Caco-2 (cell line): ENCODE results near the gene OR10AD1. TPM values are rescaled to one million over a fixed set of nuclear protein-coding genes. Genes with fewer than 3 reads are reported as not detected.

Source experiments
- BruUV-seq: library from RNA; stranded (reverse); fragments of 400-500 nt; replicated peaks from 2 replicates; lab custom pipeline; 2021; lab: Mats Ljungman, UMichigan
- CTCF ChIA-PET: fragments of 300-600 bp; sonication (Branson Sonifier 250); formaldehyde crosslinking; loops from one replicate; lab custom pipeline; 2022; ENCODE audit warnings: antibody characterized with exemption; lab: Charles Lee
- POLR2A ChIA-PET: fragments of 300-600 bp; sonication (Branson Sonifier 250); formaldehyde crosslinking; loops from one replicate; lab custom pipeline; 2022; ENCODE audit warnings: antibody characterized with exemption; lab: Charles Lee
- DNase-seq, 2 experiments: peaks; one replicate each; pipeline versions ENCODE4 v3.0.0 to v3.0.0-alpha.2; 2020 to 2022
- H3K27me3 ChIP-seq: replicated peaks from 2 replicates; pipeline ENCODE4 v1.6.0; 2011; ENCODE audit warnings: low read length; ENCODE audit not compliant: control insufficient read depth, insufficient read depth
- H3K36me3 ChIP-seq: 2 replicates; pipeline ENCODE4 v1.5.1; 2011; ENCODE audit warnings: low read length; ENCODE audit not compliant: control insufficient read depth, insufficient read depth
- H3K4me1 ChIP-seq: fragments of 250-450 bp; sonication (Bioruptor Pico); 2 replicates; pipeline ENCODE4 v1.5.1; 2020; ENCODE audit warnings: mild to moderate bottlenecking
- H3K4me3 ChIP-seq: 2 replicates; pipeline ENCODE4 v1.5.1; 2011; ENCODE audit warnings: low read depth, mild to moderate bottlenecking, control low read depth, low read length
- H3K9me3 ChIP-seq: fragments of 250-450 bp; sonication (Bioruptor Pico); 2 replicates; pipeline ENCODE4 v1.5.1; 2020; ENCODE audit warnings: mild to moderate bottlenecking, moderate library complexity
- H3K27ac Mint-ChIP-seq: one replicate; pipeline ENCODE4 v1.8.0; 2022; ENCODE audit warnings: mixed read lengths; ENCODE audit not compliant: unreplicated experiment
- H3K27me3 Mint-ChIP-seq: one replicate; pipeline ENCODE4 v1.8.0; 2022; ENCODE audit warnings: mixed read lengths; ENCODE audit not compliant: insufficient read depth, unreplicated experiment
- H3K36me3 Mint-ChIP-seq: one replicate; pipeline ENCODE4 v1.8.0; 2022; ENCODE audit warnings: mild to moderate bottlenecking, mixed read lengths; ENCODE audit not compliant: insufficient read depth, unreplicated experiment
- H3K4me1 Mint-ChIP-seq: one replicate; pipeline ENCODE4 v1.8.0; 2022; ENCODE audit warnings: low read depth, mixed read lengths; ENCODE audit not compliant: unreplicated experiment
- H3K4me3 Mint-ChIP-seq: one replicate; pipeline ENCODE4 v1.8.0; 2022; ENCODE audit warnings: mild to moderate bottlenecking, moderate library complexity, mixed read lengths; ENCODE audit not compliant: unreplicated experiment
- H3K9me3 Mint-ChIP-seq: one replicate; pipeline ENCODE4 v1.8.0; 2022; ENCODE audit warnings: mixed read lengths; ENCODE audit not compliant: unreplicated experiment
- intact Hi-C: fragments of 100-400 bp; cut with micrococcal nuclease; formaldehyde crosslinking; loops from one replicate; pipeline ENCODE4 v1.10.0; 2022; ENCODE audit not compliant: unreplicated experiment
- total RNA-seq: library from RNA; stranded (reverse); gene quantifications from 2 replicates; pipeline ENCODE4 v1.2.3, GENCODE V29; 2022
- TF ChIP-seq, protein P1 (sequence below), 2 experiments: fragments of 200-600 bp in 1 of 2; IDR thresholded peaks; 1 replicate in 1 of 2; 2 replicates in 1 of 2; pipeline versions ENCODE4 v1.5.1 to v1.8.0; 2011 to 2022; ENCODE audit warnings: antibody characterized with exemption in 1 of 2, control low read depth in 1 of 2, inconsistent platforms in 1 of 2, low read depth in 1 of 2, low read length in 1 of 2, mild to moderate bottlenecking in 1 of 2, moderate library complexity in 1 of 2; ENCODE audit not compliant: insufficient read depth in 1 of 2, severe bottlenecking in 1 of 2, unreplicated experiment in 1 of 2

OR10AD1 gene
- total RNA-seq, 1 experiment from 2014 or later, result not detected

DNA sequence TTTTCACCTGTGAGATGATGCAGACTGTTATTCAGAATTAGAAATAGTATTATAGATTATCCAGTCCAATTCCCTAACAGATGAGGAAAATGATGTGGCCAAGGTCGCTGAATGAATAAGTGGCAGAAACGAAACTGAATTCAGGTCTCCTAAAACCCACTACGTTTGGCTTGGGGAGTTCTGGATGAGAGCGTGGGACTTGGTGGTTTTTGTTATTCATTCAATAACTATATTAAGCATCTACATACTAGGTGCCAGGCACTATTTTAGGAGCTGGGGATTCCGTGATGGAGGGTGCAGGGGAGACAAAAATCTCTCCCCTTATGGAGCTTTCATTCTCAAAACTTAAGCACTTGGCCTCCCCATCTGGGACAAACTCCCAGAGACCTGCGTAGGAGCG lies 20.5 kb downstream of the OR10AD1 start:
- no peak for DNase-seq
- Histone ChIP-seq H3K4me1 (peaks cover 6% of the 10 kb centered on the region), H3K4me3 (peak overlapping the region; percentile 63), H3K27me3 (no peaks in the 10 kb centered on the region), H3K36me3 (no peaks in the 10 kb centered on the region), H3K9me3 (no peaks in the 10 kb centered on the region)
- peaks cover 15% of the 10 kb centered on the region for H3K4me1 Mint-ChIP-seq
- no peaks in the 10 kb centered on the region for H3K36me3 Mint-ChIP-seq
- TF ChIP-seq, protein P1, sequence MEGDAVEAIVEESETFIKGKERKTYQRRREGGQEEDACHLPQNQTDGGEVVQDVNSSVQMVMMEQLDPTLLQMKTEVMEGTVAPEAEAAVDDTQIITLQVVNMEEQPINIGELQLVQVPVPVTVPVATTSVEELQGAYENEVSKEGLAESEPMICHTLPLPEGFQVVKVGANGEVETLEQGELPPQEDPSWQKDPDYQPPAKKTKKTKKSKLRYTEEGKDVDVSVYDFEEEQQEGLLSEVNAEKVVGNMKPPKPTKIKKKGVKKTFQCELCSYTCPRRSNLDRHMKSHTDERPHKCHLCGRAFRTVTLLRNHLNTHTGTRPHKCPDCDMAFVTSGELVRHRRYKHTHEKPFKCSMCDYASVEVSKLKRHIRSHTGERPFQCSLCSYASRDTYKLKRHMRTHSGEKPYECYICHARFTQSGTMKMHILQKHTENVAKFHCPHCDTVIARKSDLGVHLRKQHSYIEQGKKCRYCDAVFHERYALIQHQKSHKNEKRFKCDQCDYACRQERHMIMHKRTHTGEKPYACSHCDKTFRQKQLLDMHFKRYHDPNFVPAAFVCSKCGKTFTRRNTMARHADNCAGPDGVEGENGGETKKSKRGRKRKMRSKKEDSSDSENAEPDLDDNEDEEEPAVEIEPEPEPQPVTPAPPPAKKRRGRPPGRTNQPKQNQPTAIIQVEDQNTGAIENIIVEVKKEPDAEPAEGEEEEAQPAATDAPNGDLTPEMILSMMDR (IDR thresholded peaks at IDR 0.05; ENCODE audit: insufficient read depth in 1 of 2, low read depth in 1 of 2, low read length in 1 of 2, severe bottlenecking in 1 of 2, unreplicated experiment in 1 of 2), result no peak
- peak overlapping the region; percentile 45 for H3K27ac Mint-ChIP-seq
- H3K9me3 Mint-ChIP-seq, result no peaks in the 10 kb centered on the region
- POLR2A ChIA-PET, result interaction anchor here (0.9 to 1.6 kb wide), 2 partner anchors 15 to 41 kb away, joined by 5 to 6 read pairs; no protein-coding TSS in a partner anchor
- intact Hi-C loops, result loop anchor here (1.0 to 2.0 kb wide), 2 partner anchors 26 to 272 kb away; partner anchors contain the start of gene ASB8
- CTCF ChIA-PET, result interaction anchor here (0.5 to 1.3 kb wide), 10 partner anchors 11 to 438 kb away, joined by 3 to 6 read pairs (median 3); partner anchors contain the start of gene ASB8
- peaks cover 13% of the 10 kb centered on the region for H3K27me3 Mint-ChIP-seq
- BruUV-seq, result no TSS peak
- H3K4me3 Mint-ChIP-seq, result peak overlapping the region; percentile 77

DNA sequence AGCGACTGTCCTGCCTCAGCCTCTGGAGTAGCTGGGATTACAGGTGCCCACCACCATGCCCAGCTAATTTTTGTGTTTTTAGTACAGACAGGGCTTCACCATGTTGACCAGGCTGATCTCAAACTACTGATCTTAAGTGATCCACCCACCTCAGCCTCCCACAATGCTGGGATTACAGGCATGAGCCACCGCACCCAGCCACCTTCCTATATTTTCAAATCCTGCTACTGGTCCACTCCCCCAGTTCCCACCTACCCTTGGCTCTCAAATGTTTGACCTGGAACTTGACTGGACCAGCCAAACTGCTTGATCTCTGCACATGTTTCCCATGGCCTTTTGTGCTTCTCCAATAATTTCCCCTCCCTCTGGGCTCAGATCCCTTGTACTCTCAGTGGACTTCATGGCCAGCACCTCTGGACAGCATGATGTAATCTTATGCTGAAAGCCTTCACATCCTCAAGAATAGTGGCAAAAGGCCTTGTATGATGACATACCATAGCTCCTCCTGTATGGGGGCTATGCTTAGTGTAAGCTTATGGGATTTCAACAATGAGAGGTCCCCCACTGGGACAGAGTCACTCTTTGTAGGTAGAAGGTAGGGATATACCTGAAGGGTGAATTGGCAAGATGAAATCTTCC lies 22.1 kb downstream of the OR10AD1 start:
- no peak overlapping the region for H3K4me3 ChIP-seq
- no peaks in the 10 kb centered on the region for H3K36me3 ChIP-seq
- H3K27me3 ChIP-seq, result no peaks in the 10 kb centered on the region
- Mint-ChIP-seq H3K9me3 (no peaks in the 10 kb centered on the region), H3K27me3 (peaks cover 18% of the 10 kb centered on the region), H3K36me3 (no peaks in the 10 kb centered on the region), H3K27ac (no peak overlapping the region), H3K4me1 (peaks cover 12% of the 10 kb centered on the region), H3K4me3 (no peak overlapping the region)
- CTCF ChIA-PET, result no interaction called here
- no peaks in the 10 kb centered on the region for H3K9me3 ChIP-seq
- POLR2A ChIA-PET, result no interaction called here
- no TSS peak for BruUV-seq
- no peak for DNase-seq
- H3K4me1 ChIP-seq, result peaks cover 6% of the 10 kb centered on the region
- intact Hi-C loops, result no loop called here
- TF ChIP-seq, protein P1 (IDR thresholded peaks at IDR 0.05; ENCODE audit: insufficient read depth in 1 of 2, low read depth in 1 of 2, low read length in 1 of 2, severe bottlenecking in 1 of 2, unreplicated experiment in 1 of 2), result no peak

DNA sequence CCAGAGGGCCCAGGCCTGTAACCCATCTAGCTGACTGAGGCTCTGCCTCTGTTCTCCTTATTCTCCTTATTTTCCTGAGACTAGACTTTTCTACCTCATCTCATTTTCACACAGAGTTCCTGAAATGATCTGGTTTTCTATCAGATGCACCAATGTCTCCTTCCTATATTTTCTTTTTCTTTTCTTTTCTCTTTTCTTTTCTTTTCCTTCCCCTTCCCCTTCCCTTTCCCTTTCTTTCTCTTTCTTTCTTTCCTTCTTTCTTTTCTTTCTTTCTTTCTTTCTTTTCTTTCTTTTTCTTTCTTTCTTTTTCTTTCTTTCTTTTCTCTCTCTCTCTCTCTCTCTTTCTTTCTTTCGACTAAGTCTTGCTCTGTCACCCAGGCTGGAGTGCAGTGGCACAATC lies 22.7 kb downstream of the OR10AD1 start:
- TF ChIP-seq, protein P1 (IDR thresholded peaks at IDR 0.05; ENCODE audit: insufficient read depth in 1 of 2, low read depth in 1 of 2, low read length in 1 of 2, severe bottlenecking in 1 of 2, unreplicated experiment in 1 of 2), result no peak
- BruUV-seq, result no TSS peak
- intact Hi-C loops, result no loop called here
- H3K4me1 Mint-ChIP-seq, result peaks cover 7% of the 10 kb centered on the region
- Histone ChIP-seq H3K27me3 (no peaks in the 10 kb centered on the region), H3K4me1 (peaks cover 6% of the 10 kb centered on the region; the same call in 1 of the 2 replicates), H3K9me3 (no peaks in the 10 kb centered on the region), H3K4me3 (no peak overlapping the region), H3K36me3 (no peaks in the 10 kb centered on the region)
- H3K36me3 Mint-ChIP-seq, result no peaks in the 10 kb centered on the region
- H3K27ac Mint-ChIP-seq, result no peak overlapping the region
- CTCF ChIA-PET, result no interaction called here
- no peak overlapping the region for H3K4me3 Mint-ChIP-seq
- peaks cover 18% of the 10 kb centered on the region for H3K27me3 Mint-ChIP-seq
- no peaks in the 10 kb centered on the region for H3K9me3 Mint-ChIP-seq
- DNase-seq, result no peak
- POLR2A ChIA-PET, result no interaction called here
